Osteoblast (primary cell): ENCODE measurements around the gene PDXK. TPM values are rescaled to one million over a fixed set of nuclear protein-coding genes. Genes with fewer than 3 reads are reported as not detected.

ENCODE experiments used
- DNase-seq: peaks from one replicate; pipeline ENCODE4 v3.0.0; 2011; ENCODE audit warnings: low spot score, mixed read lengths; ENCODE audit not compliant: insufficient read length; ENCODE audit errors: missing footprints
- H2AFZ ChIP-seq: 2 replicates; pipeline ENCODE4 v1.6.0; 2011; ENCODE audit warnings: mild to moderate bottlenecking, low read length
- H3K27ac ChIP-seq: 2 replicates; pipeline ENCODE4 v1.5.1; 2011; ENCODE audit warnings: mild to moderate bottlenecking, low read depth, low read length, moderate library complexity
- H3K27me3 ChIP-seq: 2 replicates; pipeline ENCODE4 v1.6.0; 2012; ENCODE audit warnings: mild to moderate bottlenecking, control low read depth, inconsistent platforms, low read length, moderate library complexity; ENCODE audit not compliant: insufficient read depth
- H3K36me3 ChIP-seq: 2 replicates; pipeline ENCODE4 v1.5.1; 2011; ENCODE audit warnings: mild to moderate bottlenecking, low read length, control low read depth, moderate library complexity; ENCODE audit not compliant: insufficient read depth
- H3K4me1 ChIP-seq: 2 replicates; pipeline ENCODE4 v1.5.1; 2011; ENCODE audit warnings: mild to moderate bottlenecking, low read length, control low read depth, moderate library complexity; ENCODE audit not compliant: insufficient read depth
- H3K4me2 ChIP-seq: 2 replicates; pipeline ENCODE4 v1.6.0; 2011; ENCODE audit warnings: mild to moderate bottlenecking, low read length; ENCODE audit not compliant: insufficient read depth
- H3K4me3 ChIP-seq: fragments of 200-600 bp; sonication (generic); 3 replicates; pipeline ENCODE4 v1.5.1; 2012; ENCODE audit warnings: mild to moderate bottlenecking, low read length, inconsistent platforms; ENCODE audit not compliant: insufficient read depth
- H3K79me2 ChIP-seq: 2 replicates; pipeline ENCODE4 v1.6.0; 2012; ENCODE audit warnings: mild to moderate bottlenecking, low read length, control low read depth, inconsistent platforms; ENCODE audit not compliant: insufficient read depth
- H3K9me3 ChIP-seq: 2 replicates; pipeline ENCODE4 v1.5.1; 2011; ENCODE audit warnings: low read depth, low read length, control low read depth
- H4K20me1 ChIP-seq: 2 replicates; pipeline ENCODE4 v1.6.0; 2012; ENCODE audit warnings: mild to moderate bottlenecking, low read length, control low read depth; ENCODE audit not compliant: insufficient read depth
- CTCF ChIP-seq: IDR thresholded peaks from 2 replicates; pipeline ENCODE4 v1.5.1; 2011; ENCODE audit warnings: mild to moderate bottlenecking, low read depth, low read length, moderate library complexity; ENCODE audit errors: extremely low read depth
- total RNA-seq: library from RNA; depleted of rRNA; stranded (reverse); fragments of >200 nt; gene quantifications from 2 replicates; pipeline ENCODE4 v1.2.3, GENCODE V29; 2012

Gene PDXK
- total RNA-seq, 1 donor = 89.4 TPM

- Histone ChIP-seq H3K4me3 (peak overlapping the region; percentile 91), H3K4me2 (peak overlapping the region; percentile 84), H3K9me3 (no peaks in the 10 kb centered on the region), H3K79me2 (peaks cover 59% of the 10 kb centered on the region), H3K36me3 (peaks cover 18% of the 10 kb centered on the region), H3K27ac (no peak overlapping the region), H3K27me3 (no peaks in the 10 kb centered on the region), H3K4me1 (peaks cover 31% of the 10 kb centered on the region), H4K20me1 (peaks cover 40% of the 10 kb centered on the region), H2AFZ (no peak overlapping the region)
- peak; percentile 63 for DNase-seq
- no peak for TF ChIP-seq CTCF
These were observed 2.3 kb downstream of the PDXK start for GRCh38 chr21:43721206-43721605.

- Histone ChIP-seq H3K4me3 (no peak overlapping the region), H3K9me3 (no peaks in the 10 kb centered on the region), H3K36me3 (peaks cover 18% of the 10 kb centered on the region), H4K20me1 (peaks cover 40% of the 10 kb centered on the region), H3K4me2 (no peak overlapping the region), H3K27me3 (no peaks in the 10 kb centered on the region), H3K79me2 (peaks cover 65% of the 10 kb centered on the region), H2AFZ (no peak overlapping the region), H3K4me1 (peaks cover 32% of the 10 kb centered on the region), H3K27ac (no peak overlapping the region)
- no peak for TF ChIP-seq CTCF
- DNase-seq = peak; percentile 22
These were observed 3.0 kb downstream of the PDXK start for GRCh38 chr21:43721939-43722338.

DNA sequence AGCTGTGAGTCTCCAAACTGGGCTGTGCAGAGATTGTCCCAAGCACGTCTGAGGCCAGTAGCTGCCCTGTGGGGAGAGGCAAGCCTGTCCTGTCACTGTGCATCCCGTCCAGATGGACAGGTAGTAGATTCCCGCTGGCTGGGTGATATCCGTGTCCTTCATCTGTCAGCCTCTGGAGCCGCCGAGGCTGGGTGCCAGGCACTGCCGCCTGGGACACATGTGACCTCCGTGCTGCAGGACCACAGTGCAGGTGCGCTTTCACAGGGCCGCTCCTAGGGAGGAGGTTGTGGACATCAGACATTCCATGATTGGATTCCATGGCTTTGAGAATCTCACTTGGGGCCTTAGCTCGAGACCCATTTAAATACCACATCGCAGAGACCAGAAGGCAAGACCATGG lies 4.7 kb downstream of the PDXK start:
- no peak for TF ChIP-seq CTCF

DNA sequence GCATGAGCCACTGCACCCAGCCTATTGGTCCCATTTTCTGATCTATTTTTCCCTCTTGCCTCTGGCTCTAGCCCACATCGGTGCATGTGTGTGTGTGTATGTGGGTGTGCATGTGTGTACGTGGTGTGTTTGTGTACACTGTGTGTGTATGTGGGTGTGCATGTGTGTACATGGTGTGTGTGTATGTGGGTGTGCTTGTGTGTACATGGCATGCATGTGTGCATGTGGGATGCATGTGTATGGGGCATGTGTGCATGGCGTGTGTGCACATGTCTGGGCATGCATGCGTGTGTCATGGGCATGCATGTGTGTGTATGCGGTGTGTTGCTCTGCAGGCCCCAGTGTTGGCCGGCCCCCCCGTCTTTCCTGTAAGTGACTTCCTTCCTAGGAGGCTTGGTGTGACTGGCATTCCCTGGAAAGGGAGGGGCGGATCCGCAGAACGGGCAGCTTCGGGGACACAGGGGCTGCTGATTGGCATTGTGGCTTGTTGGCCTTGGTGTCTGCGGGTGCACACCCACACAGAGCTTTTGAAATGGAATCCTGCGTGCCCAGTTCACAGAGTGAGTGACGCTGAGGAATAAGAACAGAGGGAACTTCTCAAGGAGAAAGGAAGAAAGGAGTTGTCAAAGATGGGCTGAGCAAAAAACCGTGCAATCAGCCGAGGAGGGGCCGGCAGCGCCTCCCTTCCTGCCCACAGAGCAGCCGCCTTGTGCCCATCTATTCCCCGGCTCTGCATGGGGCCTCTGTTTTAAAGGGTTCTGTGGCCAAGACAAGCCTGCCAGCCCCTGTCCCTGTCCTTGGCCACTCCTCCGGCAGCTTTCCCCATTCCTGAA lies 8.0 kb downstream of the PDXK start:
- Histone ChIP-seq H3K4me1 (peaks cover 28% of the 10 kb centered on the region), H4K20me1 (peaks cover 36% of the 10 kb centered on the region), H3K27ac (peak overlapping the region; percentile 89)

More for the DNA sequence above, 4.7 kb downstream of the PDXK start:
- H4K20me1 ChIP-seq = peaks cover 48% of the 10 kb centered on the region
- H3K4me2 ChIP-seq = no peak overlapping the region
- peak; percentile 27 for DNase-seq
- no peak overlapping the region for H3K27ac ChIP-seq
- no peak overlapping the region for H2AFZ ChIP-seq
- no peak overlapping the region for H3K4me3 ChIP-seq
- H3K79me2 ChIP-seq = peaks cover 78% of the 10 kb centered on the region
- peaks cover 43% of the 10 kb centered on the region for H3K4me1 ChIP-seq
- no peaks in the 10 kb centered on the region for H3K27me3 ChIP-seq
- peaks cover 18% of the 10 kb centered on the region for H3K36me3 ChIP-seq
- no peaks in the 10 kb centered on the region for H3K9me3 ChIP-seq

More for the DNA sequence above, 8.0 kb downstream of the PDXK start:
- Histone ChIP-seq H3K36me3 (peaks cover 12% of the 10 kb centered on the region), H3K4me2 (peak overlapping the region; percentile 81), H3K27me3 (no peaks in the 10 kb centered on the region), H3K79me2 (peaks cover 79% of the 10 kb centered on the region), H3K4me3 (peak overlapping the region; percentile 17), H2AFZ (no peak overlapping the region), H3K9me3 (no peaks in the 10 kb centered on the region)
- TF ChIP-seq CTCF = no peak
- DNase-seq = peak; percentile 80
